GM23338 (cell line): ENCODE results near the gene RTN4RL1.

Experiments used
- CREB1 ChIP-seq: fragments of 250-450 bp; sonication (Bioruptor Pico); IDR thresholded peaks from 2 replicates; pipeline ENCODE4 v1.5.0; 2020; ENCODE audit warnings: low read depth, mild to moderate bottlenecking, moderate library complexity
- CTCF ChIP-seq, 2 experiments: fragments of 200-600 bp in 1 of 2; sonication (generic) in 1 of 2; conservative IDR thresholded peaks; 2 replicates each; pipeline versions ENCODE4 v1.5.1 to v1.6.1; 2016 to 2017; ENCODE audit warnings: antibody characterized with exemption in 2 of 2, low read depth in 2 of 2, mild to moderate bottlenecking in 2 of 2, moderate library complexity in 1 of 2
- EZH2 ChIP-seq: fragments of 200-600 bp; sonication (generic); IDR thresholded peaks from one replicate; pipeline ENCODE4 v1.8.0; 2017; ENCODE audit warnings: antibody characterized with exemption, mild to moderate bottlenecking, low read depth; ENCODE audit not compliant: unreplicated experiment
- EZH2phosphoT487 ChIP-seq: fragments of 200-600 bp; sonication (generic); IDR thresholded peaks from one replicate; pipeline ENCODE4 v1.8.1; 2018; ENCODE audit warnings: antibody characterized with exemption; ENCODE audit not compliant: unreplicated experiment
- JUNB ChIP-seq: IDR thresholded peaks from one replicate; pipeline ENCODE4 v1.6.1; 2016; ENCODE audit warnings: antibody characterized with exemption; ENCODE audit not compliant: unreplicated experiment
- POLR2AphosphoS5 ChIP-seq: IDR thresholded peaks from 2 replicates; pipeline ENCODE4 v1.6.1; 2016; ENCODE audit warnings: antibody characterized with exemption, low read depth
- STAT1 ChIP-seq: IDR thresholded peaks from one replicate; pipeline ENCODE4 v1.6.1; 2016; ENCODE audit warnings: antibody characterized with exemption; ENCODE audit not compliant: unreplicated experiment
- ZNF114 ChIP-seq: fragments of 250-450 bp; sonication (Bioruptor Pico); IDR thresholded peaks from 2 replicates; pipeline ENCODE4 v1.5.0; 2020; ENCODE audit warnings: mild to moderate bottlenecking, moderate library complexity
- ZNF331 ChIP-seq: fragments of 250-450 bp; sonication (Bioruptor Pico); IDR thresholded peaks from 2 replicates; pipeline ENCODE4 v1.5.0; 2020; ENCODE audit warnings: low read depth, mild to moderate bottlenecking, moderate library complexity
- TF ChIP-seq, protein P1 (sequence below): fragments of 250-450 bp; sonication (Bioruptor Pico); IDR thresholded peaks from 2 replicates; pipeline ENCODE4 v1.5.0; 2020; ENCODE audit warnings: mild to moderate bottlenecking, moderate library complexity
- TF ChIP-seq, protein P2 (sequence below): IDR thresholded peaks from one replicate; pipeline ENCODE4 v1.6.1; 2018; ENCODE audit warnings: antibody characterized with exemption; ENCODE audit not compliant: unreplicated experiment
- TF ChIP-seq, protein P3 (sequence below): IDR thresholded peaks from 2 replicates; pipeline ENCODE4 v1.6.1; 2016; ENCODE audit warnings: antibody characterized with exemption

DNA sequence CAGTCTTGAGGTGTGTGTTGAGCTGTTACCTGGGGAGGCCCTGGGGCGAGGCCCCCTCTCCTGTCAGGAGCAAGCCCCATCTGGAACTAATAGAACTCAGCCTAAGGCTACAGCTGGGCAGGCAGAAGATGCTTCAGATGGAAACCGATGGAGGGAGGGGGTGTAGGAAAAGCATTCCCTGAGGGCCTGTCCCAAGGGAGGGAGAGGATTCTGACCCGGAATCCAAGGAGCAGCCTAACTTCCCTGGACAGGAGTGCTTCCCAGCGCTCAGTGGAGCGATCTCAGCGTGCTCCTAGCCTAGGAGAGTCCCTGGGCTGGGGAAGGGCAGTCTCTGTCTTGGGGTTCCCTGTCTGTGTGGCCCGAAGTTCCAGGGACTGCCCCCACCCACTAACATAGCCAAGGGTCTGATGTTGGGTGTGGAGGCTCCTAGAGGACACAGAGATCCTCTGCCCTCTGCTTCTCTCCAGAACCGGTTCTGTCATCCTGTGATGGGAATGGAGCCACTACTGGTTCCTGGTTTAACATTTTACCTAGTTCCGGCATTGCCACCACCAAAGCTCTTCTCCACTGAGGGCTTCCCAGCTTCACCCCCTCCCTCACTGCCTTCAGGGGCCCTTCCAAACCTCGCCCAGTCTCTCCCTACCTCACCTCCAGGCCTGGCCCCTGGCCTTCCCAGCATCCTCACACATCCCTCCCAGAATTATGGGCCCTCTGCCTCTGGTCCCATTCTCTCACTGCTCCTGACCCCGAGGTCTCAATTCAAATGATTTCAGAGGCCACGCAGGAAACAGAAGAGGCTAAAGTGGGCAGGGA, 58.7 kb downstream of the RTN4RL1 start:
- no peak for TF ChIP-seq CTCF (conservative IDR thresholded peaks at IDR 0.05; ENCODE audit: low read depth in 2 of 2)
- TF ChIP-seq EZH2 = no peak
- no peak for TF ChIP-seq JUNB
- TF ChIP-seq EZH2phosphoT487 = no peak
- TF ChIP-seq, protein P1, sequence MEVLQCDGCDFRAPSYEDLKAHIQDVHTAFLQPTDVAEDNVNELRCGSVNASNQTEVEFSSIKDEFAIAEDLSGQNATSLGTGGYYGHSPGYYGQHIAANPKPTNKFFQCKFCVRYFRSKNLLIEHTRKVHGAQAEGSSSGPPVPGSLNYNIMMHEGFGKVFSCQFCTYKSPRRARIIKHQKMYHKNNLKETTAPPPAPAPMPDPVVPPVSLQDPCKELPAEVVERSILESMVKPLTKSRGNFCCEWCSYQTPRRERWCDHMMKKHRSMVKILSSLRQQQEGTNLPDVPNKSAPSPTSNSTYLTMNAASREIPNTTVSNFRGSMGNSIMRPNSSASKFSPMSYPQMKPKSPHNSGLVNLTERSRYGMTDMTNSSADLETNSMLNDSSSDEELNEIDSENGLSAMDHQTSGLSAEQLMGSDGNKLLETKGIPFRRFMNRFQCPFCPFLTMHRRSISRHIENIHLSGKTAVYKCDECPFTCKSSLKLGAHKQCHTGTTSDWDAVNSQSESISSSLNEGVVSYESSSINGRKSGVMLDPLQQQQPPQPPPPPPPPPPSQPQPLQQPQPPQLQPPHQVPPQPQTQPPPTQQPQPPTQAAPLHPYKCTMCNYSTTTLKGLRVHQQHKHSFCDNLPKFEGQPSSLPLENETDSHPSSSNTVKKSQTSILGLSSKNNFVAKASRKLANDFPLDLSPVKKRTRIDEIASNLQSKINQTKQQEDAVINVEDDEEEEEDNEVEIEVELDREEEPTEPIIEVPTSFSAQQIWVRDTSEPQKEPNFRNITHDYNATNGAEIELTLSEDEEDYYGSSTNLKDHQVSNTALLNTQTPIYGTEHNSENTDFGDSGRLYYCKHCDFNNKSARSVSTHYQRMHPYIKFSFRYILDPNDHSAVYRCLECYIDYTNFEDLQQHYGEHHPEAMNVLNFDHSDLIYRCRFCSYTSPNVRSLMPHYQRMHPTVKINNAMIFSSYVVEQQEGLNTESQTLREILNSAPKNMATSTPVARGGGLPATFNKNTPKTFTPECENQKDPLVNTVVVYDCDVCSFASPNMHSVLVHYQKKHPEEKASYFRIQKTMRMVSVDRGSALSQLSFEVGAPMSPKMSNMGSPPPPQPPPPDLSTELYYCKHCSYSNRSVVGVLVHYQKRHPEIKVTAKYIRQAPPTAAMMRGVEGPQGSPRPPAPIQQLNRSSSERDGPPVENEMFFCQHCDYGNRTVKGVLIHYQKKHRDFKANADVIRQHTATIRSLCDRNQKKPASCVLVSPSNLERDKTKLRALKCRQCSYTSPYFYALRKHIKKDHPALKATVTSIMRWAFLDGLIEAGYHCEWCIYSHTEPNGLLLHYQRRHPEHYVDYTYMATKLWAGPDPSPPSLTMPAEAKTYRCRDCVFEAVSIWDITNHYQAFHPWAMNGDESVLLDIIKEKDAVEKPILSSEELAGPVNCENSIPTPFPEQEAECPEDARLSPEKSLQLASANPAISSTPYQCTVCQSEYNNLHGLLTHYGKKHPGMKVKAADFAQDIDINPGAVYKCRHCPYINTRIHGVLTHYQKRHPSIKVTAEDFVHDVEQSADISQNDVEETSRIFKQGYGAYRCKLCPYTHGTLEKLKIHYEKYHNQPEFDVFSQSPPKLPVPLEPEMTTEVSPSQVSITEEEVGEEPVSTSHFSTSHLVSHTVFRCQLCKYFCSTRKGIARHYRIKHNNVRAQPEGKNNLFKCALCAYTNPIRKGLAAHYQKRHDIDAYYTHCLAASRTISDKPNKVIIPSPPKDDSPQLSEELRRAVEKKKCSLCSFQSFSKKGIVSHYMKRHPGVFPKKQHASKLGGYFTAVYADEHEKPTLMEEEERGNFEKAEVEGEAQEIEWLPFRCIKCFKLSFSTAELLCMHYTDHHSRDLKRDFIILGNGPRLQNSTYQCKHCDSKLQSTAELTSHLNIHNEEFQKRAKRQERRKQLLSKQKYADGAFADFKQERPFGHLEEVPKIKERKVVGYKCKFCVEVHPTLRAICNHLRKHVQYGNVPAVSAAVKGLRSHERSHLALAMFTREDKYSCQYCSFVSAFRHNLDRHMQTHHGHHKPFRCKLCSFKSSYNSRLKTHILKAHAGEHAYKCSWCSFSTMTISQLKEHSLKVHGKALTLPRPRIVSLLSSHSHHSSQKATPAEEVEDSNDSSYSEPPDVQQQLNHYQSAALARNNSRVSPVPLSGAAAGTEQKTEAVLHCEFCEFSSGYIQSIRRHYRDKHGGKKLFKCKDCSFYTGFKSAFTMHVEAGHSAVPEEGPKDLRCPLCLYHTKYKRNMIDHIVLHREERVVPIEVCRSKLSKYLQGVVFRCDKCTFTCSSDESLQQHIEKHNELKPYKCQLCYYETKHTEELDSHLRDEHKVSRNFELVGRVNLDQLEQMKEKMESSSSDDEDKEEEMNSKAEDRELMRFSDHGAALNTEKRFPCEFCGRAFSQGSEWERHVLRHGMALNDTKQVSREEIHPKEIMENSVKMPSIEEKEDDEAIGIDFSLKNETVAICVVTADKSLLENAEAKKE (CRISPR knock-in tag) = no peak
- TF ChIP-seq POLR2AphosphoS5 = no peak
- TF ChIP-seq STAT1 = no peak
- no peak for TF ChIP-seq CREB1 (CRISPR knock-in tag)
- no peak for TF ChIP-seq ZNF331 (CRISPR knock-in tag)
- TF ChIP-seq, protein P2, sequence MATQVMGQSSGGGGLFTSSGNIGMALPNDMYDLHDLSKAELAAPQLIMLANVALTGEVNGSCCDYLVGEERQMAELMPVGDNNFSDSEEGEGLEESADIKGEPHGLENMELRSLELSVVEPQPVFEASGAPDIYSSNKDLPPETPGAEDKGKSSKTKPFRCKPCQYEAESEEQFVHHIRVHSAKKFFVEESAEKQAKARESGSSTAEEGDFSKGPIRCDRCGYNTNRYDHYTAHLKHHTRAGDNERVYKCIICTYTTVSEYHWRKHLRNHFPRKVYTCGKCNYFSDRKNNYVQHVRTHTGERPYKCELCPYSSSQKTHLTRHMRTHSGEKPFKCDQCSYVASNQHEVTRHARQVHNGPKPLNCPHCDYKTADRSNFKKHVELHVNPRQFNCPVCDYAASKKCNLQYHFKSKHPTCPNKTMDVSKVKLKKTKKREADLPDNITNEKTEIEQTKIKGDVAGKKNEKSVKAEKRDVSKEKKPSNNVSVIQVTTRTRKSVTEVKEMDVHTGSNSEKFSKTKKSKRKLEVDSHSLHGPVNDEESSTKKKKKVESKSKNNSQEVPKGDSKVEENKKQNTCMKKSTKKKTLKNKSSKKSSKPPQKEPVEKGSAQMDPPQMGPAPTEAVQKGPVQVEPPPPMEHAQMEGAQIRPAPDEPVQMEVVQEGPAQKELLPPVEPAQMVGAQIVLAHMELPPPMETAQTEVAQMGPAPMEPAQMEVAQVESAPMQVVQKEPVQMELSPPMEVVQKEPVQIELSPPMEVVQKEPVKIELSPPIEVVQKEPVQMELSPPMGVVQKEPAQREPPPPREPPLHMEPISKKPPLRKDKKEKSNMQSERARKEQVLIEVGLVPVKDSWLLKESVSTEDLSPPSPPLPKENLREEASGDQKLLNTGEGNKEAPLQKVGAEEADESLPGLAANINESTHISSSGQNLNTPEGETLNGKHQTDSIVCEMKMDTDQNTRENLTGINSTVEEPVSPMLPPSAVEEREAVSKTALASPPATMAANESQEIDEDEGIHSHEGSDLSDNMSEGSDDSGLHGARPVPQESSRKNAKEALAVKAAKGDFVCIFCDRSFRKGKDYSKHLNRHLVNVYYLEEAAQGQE = no peak
- TF ChIP-seq, protein P3, sequence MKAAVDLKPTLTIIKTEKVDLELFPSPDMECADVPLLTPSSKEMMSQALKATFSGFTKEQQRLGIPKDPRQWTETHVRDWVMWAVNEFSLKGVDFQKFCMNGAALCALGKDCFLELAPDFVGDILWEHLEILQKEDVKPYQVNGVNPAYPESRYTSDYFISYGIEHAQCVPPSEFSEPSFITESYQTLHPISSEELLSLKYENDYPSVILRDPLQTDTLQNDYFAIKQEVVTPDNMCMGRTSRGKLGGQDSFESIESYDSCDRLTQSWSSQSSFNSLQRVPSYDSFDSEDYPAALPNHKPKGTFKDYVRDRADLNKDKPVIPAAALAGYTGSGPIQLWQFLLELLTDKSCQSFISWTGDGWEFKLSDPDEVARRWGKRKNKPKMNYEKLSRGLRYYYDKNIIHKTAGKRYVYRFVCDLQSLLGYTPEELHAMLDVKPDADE = no peak
- no peak for TF ChIP-seq ZNF114 (CRISPR knock-in tag)
